HepG2 (cell line): ENCODE measurements around the gene SNX30. TPM values are rescaled to one million over a fixed set of nuclear protein-coding genes. Genes with fewer than 3 reads are reported as not detected.

ENCODE experiments used
- AFF4 ChIP-seq: sonication (generic); formaldehyde crosslinking; IDR thresholded peaks from 2 replicates; pipeline ENCODE4 v1.4.0; 2020; ENCODE audit warnings: missing genetic modification reagents
- DZIP1 ChIP-seq: sonication (generic); formaldehyde crosslinking; IDR thresholded peaks from 2 replicates; pipeline ENCODE4 v1.5.0; 2020; ENCODE audit warnings: mild to moderate bottlenecking, missing genetic modification reagents
- MEIS2 ChIP-seq: sonication (generic); formaldehyde crosslinking; IDR thresholded peaks from 2 replicates; pipeline ENCODE4 v1.9.0; 2021; ENCODE audit warnings: mild to moderate bottlenecking, missing genetic modification reagents
- MLLT10 ChIP-seq: sonication (generic); formaldehyde crosslinking; IDR thresholded peaks from 2 replicates; pipeline ENCODE4 v1.4.0; 2020; ENCODE audit warnings: missing genetic modification reagents
- NFKB2 ChIP-seq: sonication (generic); formaldehyde crosslinking; IDR thresholded peaks from 2 replicates; pipeline ENCODE4 v1.4.0; 2020; ENCODE audit warnings: missing genetic modification reagents, borderline replicate concordance
- RFX3 ChIP-seq: IDR thresholded peaks from 2 replicates; pipeline ENCODE4 v1.6.1; 2016; ENCODE audit warnings: missing biosample characterization, missing genetic modification reagents
- RFXAP ChIP-seq: sonication (generic); formaldehyde crosslinking; IDR thresholded peaks from 2 replicates; pipeline ENCODE4 v1.4.0; 2020; ENCODE audit warnings: missing genetic modification reagents, borderline replicate concordance
- THAP7 ChIP-seq: sonication (generic); formaldehyde crosslinking; IDR thresholded peaks from 2 replicates; pipeline ENCODE4 v1.8.1; 2023; ENCODE audit warnings: mild to moderate bottlenecking, missing genetic modification reagents
- ZBTB38 ChIP-seq: sonication (generic); formaldehyde crosslinking; IDR thresholded peaks from 2 replicates; pipeline ENCODE4 v1.5.1; 2020; ENCODE audit warnings: mild to moderate bottlenecking, missing genetic modification reagents
- ZC3H13 ChIP-seq: sonication (generic); formaldehyde crosslinking; IDR thresholded peaks from 2 replicates; pipeline ENCODE4 v1.8.1; 2023; ENCODE audit warnings: mild to moderate bottlenecking, missing genetic modification reagents, moderate library complexity
- ZNF333 ChIP-seq: sonication (generic); formaldehyde crosslinking; IDR thresholded peaks from 2 replicates; pipeline ENCODE4 v1.4.0; 2020; ENCODE audit warnings: mild to moderate bottlenecking, missing genetic modification reagents, borderline replicate concordance
- ZNF407 ChIP-seq: sonication (generic); formaldehyde crosslinking; IDR thresholded peaks from one replicate; pipeline ENCODE4 v1.5.1; 2020; ENCODE audit warnings: mild to moderate bottlenecking, missing genetic modification reagents; ENCODE audit errors: not compliant biosample characterization
- ZNF724P ChIP-seq: sonication (generic); formaldehyde crosslinking; IDR thresholded peaks from 2 replicates; pipeline ENCODE4 v1.8.0; 2022; ENCODE audit warnings: missing genetic modification reagents, borderline replicate concordance
- polyA plus RNA-seq, 8 experiments: library from polyadenylated mRNA; depleted of rRNA in 3 of 8; stranded (reverse) in 7 of 8; unstranded in 1 of 8; fragments of >200 nt; fragmentation: Illumina TruSeq in 4 of 8; extraction: Trizol in 4 of 8; gene quantifications; 2 replicates each; pipeline versions ENCODE4 v1.2.1 to v1.2.3, GENCODE V29; 2011 to 2016; ENCODE audit warnings: low read depth in 4 of 8, missing spikeins in 1 of 8, mixed read lengths in 1 of 8; ENCODE audit not compliant: insufficient read depth in 1 of 8
- total RNA-seq, 5 experiments: library from RNA; depleted of rRNA; stranded (reverse); fragments of >200 nt; fragmentation: Illumina TruSeq; extraction: Trizol; gene quantifications; 2 replicates each; pipeline ENCODE4 v1.2.3, GENCODE V29; 2016; ENCODE audit warnings: low read depth in 1 of 5

SNX30 gene
- total and polyA plus RNA-seq, 2 of the 13 experiments (the other 11 are each of a cell fraction or from before 2014, with no cell fraction given) = 4.4 to 12.4 TPM

GRCh38 chr9:112750016-112750763, at the start of gene SNX30 (continued):
- TF ChIP-seq ZNF407 (CRISPR knock-in tag) (no peak), ZNF333 (CRISPR knock-in tag) (peak; percentile 66; the same call in 1 of the 2 replicates), MEIS2 (CRISPR knock-in tag) (no peak; the same call in 1 of the 2 replicates), ZNF724P (no peak), ZC3H13 (CRISPR knock-in tag) (peak; percentile 19; the same call in 1 of the 2 replicates), DZIP1 (no peak), THAP7 (CRISPR knock-in tag) (no peak), RFXAP (no peak), ZBTB38 (CRISPR knock-in tag) (no peak; the same call in 1 of the 2 replicates), RFX3 (no peak), AFF4 (CRISPR knock-in tag) (no peak), MLLT10 (CRISPR knock-in tag) (no peak), NFKB2 (CRISPR knock-in tag) (peak; percentile 74; the same call in 1 of the 2 replicates)
